HEK293 (cell line): ENCODE data around the gene AFAP1L2.

ENCODE experiments used
- CTCF ChIA-PET: fragments of 350-600 bp; formaldehyde crosslinking; extraction: SDS; loops from one replicate; lab custom pipeline; 2021; ENCODE audit warnings: antibody characterized with exemption; lab: Yijun Ruan, JAX
- POLR2A ChIA-PET: fragments of 300-600 bp; formaldehyde crosslinking; extraction: SDS; loops from one replicate; lab custom pipeline; 2020; ENCODE audit warnings: antibody characterized with exemption, inconsistent platforms; lab: Yijun Ruan, JAX
- H3K27ac ChIP-seq: fragments of 200-500 bp; sonication (Bioruptor generic); 2 replicates; pipeline ENCODE4 v1.5.1; 2014; ENCODE audit warnings: low read depth, low read length, control low read depth, inconsistent platforms; ENCODE audit errors: extremely low read depth
- H3K36me3 ChIP-seq, 2 experiments: fragments of 200-500 bp in 1 of 2; sonication (Bioruptor generic) in 1 of 2; 1 replicate in 1 of 2; 2 replicates in 1 of 2; pipeline ENCODE4 v1.5.1; 2014 to 2017; ENCODE audit warnings: inconsistent platforms in 2 of 2, low read length in 2 of 2; ENCODE audit not compliant: control insufficient read depth in 2 of 2, insufficient read depth in 1 of 2
- H3K4me1 ChIP-seq: fragments of 200-500 bp; sonication (Bioruptor generic); 2 replicates; pipeline ENCODE4 v1.5.1; 2014; ENCODE audit warnings: mild to moderate bottlenecking, low read length, inconsistent platforms; ENCODE audit not compliant: control insufficient read depth, insufficient read depth
- H3K4me3 ChIP-seq: 2 replicates; pipeline ENCODE4 v1.5.1; 2011; ENCODE audit warnings: low read depth, mild to moderate bottlenecking, control low read depth, low read length, moderate library complexity
- H3K9me3 ChIP-seq: fragments of 200-500 bp; sonication (Bioruptor generic); 2 replicates; pipeline ENCODE4 v1.5.1; 2014; ENCODE audit warnings: low read depth, low read length, inconsistent platforms; ENCODE audit not compliant: control insufficient read depth, insufficient read depth
- BCL6B ChIP-seq: fragments of 450-650 bp; formaldehyde crosslinking; IDR thresholded peaks from 2 replicates; pipeline ENCODE4 v1.5.1; 2017; ENCODE audit warnings: missing biosample characterization, missing genetic modification characterization
- GLI2 ChIP-seq: fragments of 450-650 bp; formaldehyde crosslinking; IDR thresholded peaks from 2 replicates; pipeline ENCODE4; 2017; ENCODE audit warnings: missing biosample characterization, missing genetic modification characterization, low read depth, borderline replicate concordance
- GLIS1 ChIP-seq: fragments of 450-650 bp; formaldehyde crosslinking; IDR thresholded peaks from 2 replicates; pipeline ENCODE4 v1.5.1; 2016; ENCODE audit warnings: missing biosample characterization, missing genetic modification characterization
- HOXA7 ChIP-seq: sonication (generic); formaldehyde crosslinking; IDR thresholded peaks from 2 replicates; pipeline ENCODE4 v1.8.1; 2022; ENCODE audit warnings: missing genetic modification reagents, borderline replicate concordance
- HOXD13 ChIP-seq: sonication (generic); formaldehyde crosslinking; IDR thresholded peaks from 2 replicates; pipeline ENCODE4 v1.8.0; 2022; ENCODE audit warnings: missing genetic modification reagents, borderline replicate concordance
- KLF7 ChIP-seq: fragments of 450-650 bp; formaldehyde crosslinking; IDR thresholded peaks from 2 replicates; pipeline ENCODE4 v1.5.1; 2016; ENCODE audit warnings: missing biosample characterization, missing genetic modification characterization, borderline replicate concordance
- MZF1 ChIP-seq: fragments of 450-650 bp; formaldehyde crosslinking; IDR thresholded peaks from 2 replicates; pipeline ENCODE4 v1.5.1; 2017; ENCODE audit warnings: missing biosample characterization, missing genetic modification characterization, borderline replicate concordance
- RBAK ChIP-seq: fragments of 450-650 bp; formaldehyde crosslinking; IDR thresholded peaks from 2 replicates; pipeline ENCODE4 v1.5.1; 2016; ENCODE audit warnings: missing biosample characterization, missing genetic modification characterization
- REPIN1 ChIP-seq: fragments of 450-650 bp; formaldehyde crosslinking; IDR thresholded peaks from 2 replicates; pipeline ENCODE4 v1.5.1; 2017; ENCODE audit warnings: missing biosample characterization, missing genetic modification characterization, low read depth
- TSHZ1 ChIP-seq: fragments of 450-650 bp; formaldehyde crosslinking; IDR thresholded peaks from 2 replicates; pipeline ENCODE4 v1.5.1; 2016; ENCODE audit warnings: missing biosample characterization, missing genetic modification characterization, borderline replicate concordance
- ZBTB1 ChIP-seq: fragments of 450-650 bp; formaldehyde crosslinking; IDR thresholded peaks from 2 replicates; pipeline ENCODE4 v1.5.1; 2016; ENCODE audit warnings: missing biosample characterization, missing genetic modification characterization
- ZBTB26 ChIP-seq: fragments of 450-650 bp; formaldehyde crosslinking; optimal IDR thresholded peaks from 2 replicates; pipeline ENCODE3; 2016; ENCODE audit warnings: missing biosample characterization, mild to moderate bottlenecking, missing genetic modification characterization
- ZFP3 ChIP-seq: fragments of 450-650 bp; formaldehyde crosslinking; IDR thresholded peaks from 2 replicates; pipeline ENCODE4 v1.5.1; 2016; ENCODE audit warnings: low read depth, missing biosample characterization, missing genetic modification characterization
- ZFP37 ChIP-seq: fragments of 450-650 bp; formaldehyde crosslinking; IDR thresholded peaks from 2 replicates; pipeline ENCODE4 v1.5.1; 2016; ENCODE audit warnings: missing biosample characterization, missing genetic modification characterization
- ZNF133 ChIP-seq: fragments of 450-650 bp; formaldehyde crosslinking; IDR thresholded peaks from 2 replicates; pipeline ENCODE4 v1.5.1; 2016; ENCODE audit warnings: missing biosample characterization, missing genetic modification characterization
- ZNF24 ChIP-seq: fragments of 450-650 bp; formaldehyde crosslinking; IDR thresholded peaks from 2 replicates; pipeline ENCODE4 v1.5.1; 2016; ENCODE audit warnings: missing biosample characterization, missing genetic modification characterization
- ZNF302 ChIP-seq: fragments of 450-650 bp; formaldehyde crosslinking; IDR thresholded peaks from 2 replicates; pipeline ENCODE4 v1.5.1; 2016; ENCODE audit warnings: missing biosample characterization, missing genetic modification characterization, low read depth
- ZNF449 ChIP-seq: fragments of 450-650 bp; formaldehyde crosslinking; IDR thresholded peaks from 2 replicates; pipeline ENCODE4 v1.5.1; 2017; ENCODE audit warnings: missing biosample characterization, mild to moderate bottlenecking, missing genetic modification characterization, moderate library complexity
- ZNF529 ChIP-seq: fragments of 450-650 bp; formaldehyde crosslinking; IDR thresholded peaks from 2 replicates; pipeline ENCODE4 v1.5.1; 2017; ENCODE audit warnings: missing genetic modification characterization, missing biosample characterization; ENCODE audit not compliant: insufficient replicate concordance
- ZNF571 ChIP-seq: fragments of 450-650 bp; formaldehyde crosslinking; IDR thresholded peaks from 2 replicates; pipeline ENCODE4 v1.5.0; 2017; ENCODE audit warnings: missing biosample characterization, missing genetic modification characterization
- ZNF785 ChIP-seq: fragments of 450-650 bp; formaldehyde crosslinking; IDR thresholded peaks from 2 replicates; pipeline ENCODE4 v1.5.1; 2016; ENCODE audit warnings: missing biosample characterization, missing genetic modification characterization

Gene AFAP1L2

GRCh38 chr10:114265392-114266053 is 138.8 kb downstream of the AFAP1L2 start (continued):
- no peak for TF ChIP-seq ZNF449
- TF ChIP-seq HOXD13 (CRISPR knock-in tag) = no peak
- TF ChIP-seq ZBTB26 (tag by site-specific recombination) = no peak

GRCh38 chr10:114262496-114262895 is 141.8 kb downstream of the AFAP1L2 start:
- H3K4me3 ChIP-seq = no peak overlapping the region
- no peak overlapping the region for H3K27ac ChIP-seq
- H3K4me1 ChIP-seq = peaks cover 4% of the 10 kb centered on the region; the same call in 1 of the 2 replicates
- TF ChIP-seq HOXD13 (CRISPR knock-in tag) = no peak
- H3K36me3 ChIP-seq = no peaks in the 10 kb centered on the region
- POLR2A ChIA-PET = interaction anchor here (0.7 kb wide), 1 partner anchor 352 kb away, joined by 3 read pairs; no protein-coding TSS in a partner anchor
- CTCF ChIA-PET = interaction anchor here (1.6 kb wide), 1 partner anchor 42 kb away, joined by 5 read pairs; no protein-coding TSS in a partner anchor
- no peaks in the 10 kb centered on the region for H3K9me3 ChIP-seq

GRCh38 chr10:114261076-114261475 is 143.2 kb downstream of the AFAP1L2 start:
- CTCF ChIA-PET = no interaction called here

More at GRCh38 chr10:114261076-114261475, 143.2 kb downstream of the AFAP1L2 start:
- Histone ChIP-seq H3K27ac (no peak overlapping the region), H3K36me3 (no peaks in the 10 kb centered on the region), H3K9me3 (no peaks in the 10 kb centered on the region), H3K4me1 (peaks cover 4% of the 10 kb centered on the region; the same call in 1 of the 2 replicates), H3K4me3 (no peak overlapping the region)
- POLR2A ChIA-PET = no interaction called here
- no peak for TF ChIP-seq ZNF302 (tag by site-specific recombination)
- TF ChIP-seq RBAK = no peak
- no peak for TF ChIP-seq ZNF133 (tag by site-specific recombination)
- no peak for TF ChIP-seq ZNF24 (tag by site-specific recombination)
- TF ChIP-seq HOXA7 = no peak
- TF ChIP-seq GLIS1 (tag by site-specific recombination) = no peak
- no peak for TF ChIP-seq ZFP37 (tag by site-specific recombination)
- TF ChIP-seq REPIN1 (tag by site-specific recombination) = no peak
- TF ChIP-seq KLF7 (tag by site-specific recombination) = no peak
- TF ChIP-seq ZBTB1 (tag by site-specific recombination) = no peak
- TF ChIP-seq ZNF785 (tag by site-specific recombination) = no peak
- no peak for TF ChIP-seq MZF1 (tag by site-specific recombination)
- TF ChIP-seq ZNF571 = no peak
- TF ChIP-seq ZFP3 (tag by site-specific recombination) = no peak
- TF ChIP-seq BCL6B (tag by site-specific recombination) = no peak
- TF ChIP-seq GLI2 (tag by site-specific recombination) = no peak
- TF ChIP-seq TSHZ1 (tag by site-specific recombination) = no peak
- TF ChIP-seq ZNF529 (tag by site-specific recombination) = no peak
- TF ChIP-seq ZNF449 = no peak
